ENCODE data around the gene CCNJL. TPM values are rescaled to one million over a fixed set of nuclear protein-coding genes. Genes with fewer than 3 reads are reported as not detected.
A peak's percentile ranks its signal among the peaks of the same experiment; 100 is the strongest.

CCNJL gene
- total and polyA plus RNA-seq, 2 of the 8 experiments (the other 6 are each of a cell fraction or from before 2014, with no cell fraction given) = 34.6 to 44.7 TPM

GRCh38 chr5:160278343-160278742 is 34.0 kb downstream of the CCNJL start (continued):
- TF ChIP-seq, protein P1, sequence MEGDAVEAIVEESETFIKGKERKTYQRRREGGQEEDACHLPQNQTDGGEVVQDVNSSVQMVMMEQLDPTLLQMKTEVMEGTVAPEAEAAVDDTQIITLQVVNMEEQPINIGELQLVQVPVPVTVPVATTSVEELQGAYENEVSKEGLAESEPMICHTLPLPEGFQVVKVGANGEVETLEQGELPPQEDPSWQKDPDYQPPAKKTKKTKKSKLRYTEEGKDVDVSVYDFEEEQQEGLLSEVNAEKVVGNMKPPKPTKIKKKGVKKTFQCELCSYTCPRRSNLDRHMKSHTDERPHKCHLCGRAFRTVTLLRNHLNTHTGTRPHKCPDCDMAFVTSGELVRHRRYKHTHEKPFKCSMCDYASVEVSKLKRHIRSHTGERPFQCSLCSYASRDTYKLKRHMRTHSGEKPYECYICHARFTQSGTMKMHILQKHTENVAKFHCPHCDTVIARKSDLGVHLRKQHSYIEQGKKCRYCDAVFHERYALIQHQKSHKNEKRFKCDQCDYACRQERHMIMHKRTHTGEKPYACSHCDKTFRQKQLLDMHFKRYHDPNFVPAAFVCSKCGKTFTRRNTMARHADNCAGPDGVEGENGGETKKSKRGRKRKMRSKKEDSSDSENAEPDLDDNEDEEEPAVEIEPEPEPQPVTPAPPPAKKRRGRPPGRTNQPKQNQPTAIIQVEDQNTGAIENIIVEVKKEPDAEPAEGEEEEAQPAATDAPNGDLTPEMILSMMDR (IDR thresholded peaks at IDR 0.05; ENCODE audit: control extremely low read depth in 1 of 3, insufficient read depth in 1 of 3, low read depth in 1 of 3, low read length in 3 of 3) = peak in 2 of 3 experiments; percentile 1 to 9; a peak in 2 of 4 replicates
- TF ChIP-seq CHD1 (IDR thresholded peaks at IDR 0.05; ENCODE audit: low read depth, low read length) (no peak), FOSL1 (IDR thresholded peaks at IDR 0.05; ENCODE audit: insufficient read depth, low read depth, low read length) (no peak), TAF7 (optimal IDR thresholded peaks at IDR 0.05; ENCODE audit: borderline replicate concordance, low read depth, low read length) (no peak), PHF8 (conservative IDR thresholded peaks at IDR 0.05; ENCODE audit: low read depth, low read length) (no peak)

Measured in H1 (cell line).